ENCODE measurements around the gene RASGRP2. TPM values are rescaled to one million over a fixed set of nuclear protein-coding genes. Genes with fewer than 3 reads are reported as not detected.
A peak's percentile ranks its signal among the peaks of the same experiment; 100 is the strongest.

Gene RASGRP2
- total RNA-seq (10 to 100 TPM in 1 of 7 donors, 1 to 10 TPM in 6; 2.1 to 18.9 (median 7.6) TPM), polyA plus RNA-seq (1 to 10 TPM; 7.0 to 9.0 TPM)
- long read RNA-seq, donor 1, partial matches to known transcripts = 3 of 4 reads
- long read RNA-seq, donor 1, other reads (novel, unspliced or antisense) = 1 of 4 reads
- long read RNA-seq, donor 2, partial matches to known transcripts = 7 of 10 reads
- long read RNA-seq, donor 2, other reads (novel, unspliced or antisense) = 0 of 10 reads
- long read RNA-seq, donor 3, partial matches to known transcripts = 4 of 9 reads
- long read RNA-seq, donor 3, other reads (novel, unspliced or antisense) = 0 of 9 reads

- no peaks in the 10 kb centered on the region for H3K36me3 ChIP-seq
- H3K4me1 ChIP-seq (ENCODE audit: insufficient read depth) = peaks cover 11% of the 10 kb centered on the region
- peak; percentile 50 to 81 (median 68) for DNase-seq
- intact Hi-C loops (cut with DNase I) = loop anchor here in 1 of 4 donors (5.0 kb wide), 1 partner anchor 33 kb away; the partner anchor contains the start of gene SF1
- H3K4me3 ChIP-seq = peak within 1 kb of the TSS; percentile 44
- H3K27ac ChIP-seq = peak within 1 kb of the TSS in 1 of 2 donors; percentile 19
- no peaks in the 10 kb centered on the region for H3K9me3 ChIP-seq
- TF ChIP-seq CTCF (IDR thresholded peaks at IDR 0.05) (peak in 2 of 3 donors; percentile 47 to 48), EP300 (IDR thresholded peaks at IDR 0.05) (no peak)
- WGBS, 3 donors = 1 to 2% (median 2%) methylated on average over 43 to 57 of the region's 57 CpGs
- H3K27me3 ChIP-seq = no peaks in the 10 kb centered on the region
Measured at GRCh38 chr11:64743591-64744543, at the start of gene RASGRP2. Gene RASGRP2, minus strand, starts transcription at chr11:64744142. Its CDS starts 1,276 bp downstream, at chr11:64742866.

- TF ChIP-seq EP300 (IDR thresholded peaks at IDR 0.05) (no peak), CTCF (IDR thresholded peaks at IDR 0.05) (no peak), POLR2A (IDR thresholded peaks at IDR 0.05) (no peak)
- Histone ChIP-seq H3K27ac (no peak overlapping the region), H3K9me3 (no peaks in the 10 kb centered on the region), H3K4me3 (no peak overlapping the region), H3K27me3 (no peaks in the 10 kb centered on the region), H3K36me3 (no peaks in the 10 kb centered on the region), H3K4me1 (ENCODE audit: insufficient read depth) (no peaks in the 10 kb centered on the region)
- DNase-seq = no peak
- intact Hi-C loops (cut with DNase I) = no loop called here
- WGBS, 3 donors = 87 to 94% (median 88%) methylated on average over 4 of the region's 4 CpGs
Measured at GRCh38 chr11:64792482-64792881, 48.5 kb upstream of the RASGRP2 start.

- TF ChIP-seq POLR2A (IDR thresholded peaks at IDR 0.05) (no peak), EP300 (IDR thresholded peaks at IDR 0.05) (no peak)
- Histone ChIP-seq H3K4me3 (no peak overlapping the region), H3K36me3 (no peaks in the 10 kb centered on the region), H3K4me1 (ENCODE audit: insufficient read depth) (no peaks in the 10 kb centered on the region), H3K27me3 (no peaks in the 10 kb centered on the region), H3K9me3 (no peaks in the 10 kb centered on the region), H3K27ac (no peak overlapping the region)
- peak in 3 of 5 donors; percentile 11 to 36 (median 27) for DNase-seq
- intact Hi-C loops (cut with DNase I) = no loop called here
- 86 to 90% (median 88%) methylated on average over 11 to 14 of the region's 14 CpGs for WGBS, 3 donors
Measured at GRCh38 chr11:64791781-64792291, 47.9 kb upstream of the RASGRP2 start.

GRCh38 chr11:64790205-64791095 is 46.5 kb upstream of the RASGRP2 start:
- H3K4me1 ChIP-seq (ENCODE audit: insufficient read depth) = no peaks in the 10 kb centered on the region
- no peaks in the 10 kb centered on the region for H3K9me3 ChIP-seq
- H3K36me3 ChIP-seq = no peaks in the 10 kb centered on the region
- intact Hi-C loops (cut with DNase I) = no loop called here
- H3K27ac ChIP-seq = no peak overlapping the region
- no peaks in the 10 kb centered on the region for H3K27me3 ChIP-seq
- no peak overlapping the region for H3K4me3 ChIP-seq
- WGBS, 3 donors = 87 to 91% (median 90%) methylated on average over 22 to 25 of the region's 25 CpGs
- TF ChIP-seq POLR2A (IDR thresholded peaks at IDR 0.05) (no peak), CTCF (IDR thresholded peaks at IDR 0.05) (no peak), EP300 (IDR thresholded peaks at IDR 0.05) (no peak)
- peak in 2 of 5 donors; percentile 10 to 16 for DNase-seq
